Measurements from ENCODE around the gene SPATA33.

The SPATA33 gene

DNA sequence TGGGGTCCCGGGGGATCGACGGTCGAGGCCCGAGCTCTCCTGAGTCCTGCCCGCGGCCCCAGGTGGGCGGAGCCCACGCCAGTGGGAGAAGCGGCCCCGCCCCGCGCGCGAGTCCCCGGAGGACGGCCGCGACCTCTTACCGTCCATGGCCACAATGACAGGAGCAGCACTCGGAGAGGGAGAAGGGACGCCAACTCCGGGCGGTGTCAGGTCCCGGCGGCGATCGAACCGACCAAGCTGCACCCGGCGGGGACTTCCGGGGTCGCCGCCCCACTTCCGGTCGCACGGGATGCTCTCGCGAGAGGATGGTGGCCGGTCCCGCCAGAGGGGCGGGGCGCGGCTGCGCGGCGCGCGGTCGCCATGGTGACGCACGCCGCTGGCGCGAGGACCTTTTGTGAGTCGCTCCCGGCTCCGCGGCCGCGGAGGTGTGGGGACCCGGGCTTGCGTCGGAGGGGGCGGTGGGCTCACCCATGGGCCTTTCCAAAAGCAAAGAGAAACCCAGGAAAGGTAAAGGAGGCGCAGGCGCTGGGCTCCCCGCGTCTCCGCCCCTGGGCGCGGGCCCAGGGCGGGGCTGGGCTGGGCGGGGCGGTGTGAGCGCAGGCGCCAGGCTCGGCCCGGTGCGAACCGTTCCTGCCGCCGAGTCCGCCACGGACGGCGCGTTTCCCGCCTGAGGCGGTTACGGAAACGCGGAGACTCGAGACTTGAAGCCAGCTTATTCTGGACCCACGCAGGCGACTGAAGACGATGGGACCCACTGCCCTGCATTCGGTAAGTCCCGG lies at the start of gene SPATA33, which contains the start of gene CHMP1A:
TSS of gene SPATA33 (plus strand) at position 395 of the 779 bp plus-strand sequence. CDS start at position 471, 76 bp downstream.
TSS of gene CHMP1A (minus strand) at position 267 of the 779 bp plus-strand sequence. CDS start at position 147, 120 bp downstream.
- peak; percentile 91 to 93 for DNase-seq

DNA sequence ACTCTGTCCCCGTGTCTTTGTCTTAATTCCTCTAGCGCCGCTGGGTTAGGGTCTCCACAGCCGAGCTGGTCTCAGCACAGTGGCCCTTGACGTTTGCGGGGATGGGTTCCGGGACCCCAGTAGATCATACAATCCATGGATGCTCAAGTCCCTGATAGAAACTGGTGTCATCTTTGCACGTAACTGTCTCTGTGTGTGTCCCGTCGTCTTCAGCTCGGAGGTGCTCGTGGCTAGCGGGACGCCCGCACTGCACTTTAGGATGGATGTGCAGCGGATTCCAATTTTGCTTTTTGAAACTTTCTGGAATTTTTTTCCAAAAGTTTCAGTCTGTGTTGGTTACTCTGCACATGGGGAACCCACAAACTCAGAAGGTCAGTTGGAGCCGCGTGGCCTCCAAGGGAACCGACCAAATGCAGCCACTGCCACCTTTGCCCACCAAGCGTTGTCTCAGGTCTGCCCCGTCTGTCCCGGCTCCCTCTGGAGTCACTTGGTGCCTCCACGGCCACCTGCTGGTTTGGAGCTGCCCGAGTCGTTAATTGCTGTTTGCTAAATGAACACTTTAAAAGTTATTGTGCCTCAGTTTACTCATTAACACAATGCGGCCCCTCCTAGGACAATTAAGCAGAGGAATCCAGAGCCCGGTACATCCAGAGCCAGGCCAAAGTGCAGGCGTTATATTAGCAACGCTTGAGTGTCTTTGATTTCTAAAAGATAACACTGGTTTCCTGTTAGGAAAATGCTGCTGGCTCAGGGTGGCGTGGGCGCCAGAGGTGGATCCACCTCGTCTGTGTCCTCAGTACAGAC lies 49.5 kb upstream of the SPATA33 start:
- DNase-seq, result no peak

DNA sequence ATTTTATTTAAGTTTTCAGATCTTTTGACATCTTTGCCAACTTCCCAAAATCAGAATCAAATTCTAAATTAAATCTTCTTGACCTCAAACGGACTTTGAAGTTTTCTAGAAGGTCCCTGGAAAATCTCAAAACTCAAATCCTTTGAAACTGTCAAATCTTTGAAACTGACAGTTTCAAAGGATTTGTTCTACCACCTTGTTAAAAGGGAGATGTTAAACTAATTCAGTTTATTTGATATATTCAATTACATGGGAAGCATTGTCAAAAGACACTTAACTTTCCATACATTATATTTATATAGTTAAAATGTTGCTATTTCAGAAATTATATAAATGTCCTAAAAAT lies 47.6 kb upstream of the SPATA33 start:
- DNase-seq, result no peak

DNA sequence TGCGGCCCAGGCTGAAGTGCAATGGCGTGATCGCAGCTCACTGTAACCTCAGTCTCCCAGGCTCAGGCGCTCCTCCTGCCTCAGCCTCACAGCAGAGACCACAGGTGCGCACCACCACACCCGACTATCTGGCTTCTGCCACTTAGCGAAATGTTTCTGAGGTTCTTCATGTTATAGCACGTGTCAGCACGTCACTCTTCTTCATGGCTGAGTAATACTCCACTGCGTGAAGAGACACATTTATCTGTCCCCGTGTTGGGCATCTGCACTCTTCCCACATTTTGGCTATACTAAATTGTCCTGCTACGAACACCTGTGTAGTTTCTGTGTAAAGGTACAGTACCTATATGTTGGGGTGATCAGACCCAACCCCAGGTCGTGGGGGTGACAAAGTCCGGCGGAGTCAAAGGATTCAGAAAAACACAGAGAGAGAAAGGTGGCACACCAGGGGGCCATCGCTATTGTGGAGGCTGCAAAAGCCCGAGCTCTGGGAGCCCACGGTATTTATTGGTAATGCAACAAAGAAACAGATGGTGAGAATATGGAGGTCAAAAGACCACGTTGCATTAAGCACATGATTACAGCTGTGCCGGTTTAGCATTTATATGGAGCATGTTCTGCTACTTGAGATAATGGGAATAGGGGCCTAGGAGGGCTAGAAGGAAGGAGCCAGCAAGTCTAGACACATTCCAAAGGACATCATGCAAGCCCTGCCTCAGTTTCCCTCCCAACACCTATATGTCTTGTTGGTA lies 45.0 kb upstream of the SPATA33 start:
- no peak for DNase-seq

DNA sequence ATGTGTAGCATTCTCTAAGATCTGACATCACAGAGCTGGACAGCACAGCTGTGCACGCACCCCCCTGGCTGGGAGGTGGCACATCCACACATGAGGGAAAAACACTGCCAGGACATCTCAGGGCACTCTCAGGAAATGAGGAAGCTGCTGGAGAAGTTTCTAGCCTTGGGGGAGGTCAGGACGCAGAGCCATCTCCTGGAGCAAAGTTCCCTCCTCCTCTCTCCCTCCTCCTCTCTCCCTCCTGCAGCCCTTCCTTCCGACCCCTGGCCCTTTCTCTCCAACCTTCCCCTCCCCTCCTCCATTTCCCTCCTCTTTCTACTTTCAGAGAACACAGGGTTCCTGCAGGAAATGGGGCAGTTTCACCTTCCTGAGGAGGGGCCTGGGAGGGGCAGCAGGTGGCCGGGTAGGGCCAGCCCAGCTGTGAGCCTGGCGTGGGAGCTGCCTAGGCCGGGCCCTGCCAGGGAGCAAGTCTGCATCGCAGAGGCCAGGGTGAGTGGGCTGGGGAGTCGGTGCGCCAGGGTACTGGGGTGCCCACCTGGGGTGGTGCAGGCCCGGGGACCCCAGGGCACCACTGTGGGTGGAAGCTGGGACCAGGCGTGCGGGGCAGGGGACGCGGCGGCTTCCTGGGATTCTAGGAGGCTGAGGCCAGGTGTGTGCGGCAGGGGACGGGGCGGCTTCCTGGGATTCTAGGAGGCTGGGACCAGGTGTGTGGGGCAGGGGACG lies 44.2 kb upstream of the SPATA33 start, which contains the start of gene DPEP1:
TSS of gene DPEP1 (plus strand) at position 412 of the 723 bp plus-strand sequence. CDS start 16,769 bp downstream, outside the sequence.
- no peak for DNase-seq

DNA sequence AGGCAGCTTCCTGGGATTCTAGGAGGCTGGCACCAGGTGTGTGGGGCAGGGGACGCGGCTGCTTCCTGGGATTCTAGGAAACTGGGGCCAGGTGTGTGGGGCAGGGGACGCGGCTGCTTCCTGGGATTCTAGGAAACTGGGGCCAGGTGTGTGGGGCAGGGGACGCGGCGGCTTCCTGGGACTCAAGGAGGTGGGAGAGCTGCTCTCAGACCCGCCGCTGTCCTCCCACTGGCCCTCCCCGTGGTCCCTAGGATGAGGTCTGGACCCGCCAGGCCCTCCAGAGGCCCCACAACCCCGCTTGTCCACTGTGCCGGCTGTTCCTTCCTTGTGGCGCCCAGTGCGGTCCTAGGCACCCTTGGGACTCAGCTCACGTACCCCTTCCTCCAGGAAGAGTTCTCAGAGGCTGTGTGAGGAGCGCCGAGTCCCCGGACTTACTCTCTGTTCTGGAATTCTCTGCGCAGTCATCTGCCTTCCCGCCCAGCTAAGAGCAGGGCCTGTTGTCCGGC lies 43.6 kb upstream of the SPATA33 start:
- no peak for DNase-seq

DNA sequence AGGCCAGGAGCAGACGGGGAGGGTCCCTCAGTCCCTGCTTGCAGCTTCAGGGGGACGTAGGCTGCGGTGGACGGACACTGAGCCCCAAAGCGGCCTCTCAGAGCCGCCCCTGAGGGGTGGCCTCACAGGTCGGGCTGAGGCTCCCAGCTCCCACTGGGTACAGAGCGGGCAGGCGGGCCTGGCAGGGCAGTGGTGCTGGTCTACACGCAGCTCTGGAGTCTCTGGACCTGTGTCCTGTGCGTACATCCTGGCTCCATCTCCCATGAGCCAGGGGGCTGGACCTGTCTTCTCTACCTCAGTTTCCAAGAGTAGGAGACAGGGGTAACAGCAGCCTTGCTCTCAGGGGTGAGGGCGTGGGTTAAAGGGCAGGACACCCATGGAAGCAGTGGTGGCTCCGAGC lies 42.5 kb upstream of the SPATA33 start:
- DNase-seq, result no peak

DNA sequence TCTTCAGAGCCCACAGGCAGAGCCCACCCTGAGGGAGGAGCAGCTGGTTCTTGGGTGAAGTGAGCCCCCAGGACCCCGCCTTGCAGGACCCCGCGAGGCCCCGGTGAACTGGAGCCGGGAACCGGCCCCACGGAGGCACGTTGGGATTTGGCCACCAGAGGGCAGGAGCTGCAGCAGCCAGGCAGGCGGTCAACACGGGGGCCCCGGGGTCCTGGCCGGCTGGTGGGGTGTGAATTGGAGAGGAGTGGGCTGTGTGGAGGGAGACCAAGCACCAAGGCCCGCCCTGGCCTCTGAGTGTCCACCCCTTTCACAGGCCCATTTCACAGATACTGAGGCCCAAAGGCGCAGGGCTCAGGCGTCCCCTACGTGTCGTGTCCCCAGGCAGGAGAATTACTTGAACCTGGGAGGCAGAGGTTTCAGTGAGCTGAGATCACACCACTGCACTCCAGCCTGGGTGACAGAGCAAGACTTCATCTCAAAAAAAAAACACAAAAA lies 42.0 kb upstream of the SPATA33 start:
- peak; percentile 21 to 35 for DNase-seq

DNA sequence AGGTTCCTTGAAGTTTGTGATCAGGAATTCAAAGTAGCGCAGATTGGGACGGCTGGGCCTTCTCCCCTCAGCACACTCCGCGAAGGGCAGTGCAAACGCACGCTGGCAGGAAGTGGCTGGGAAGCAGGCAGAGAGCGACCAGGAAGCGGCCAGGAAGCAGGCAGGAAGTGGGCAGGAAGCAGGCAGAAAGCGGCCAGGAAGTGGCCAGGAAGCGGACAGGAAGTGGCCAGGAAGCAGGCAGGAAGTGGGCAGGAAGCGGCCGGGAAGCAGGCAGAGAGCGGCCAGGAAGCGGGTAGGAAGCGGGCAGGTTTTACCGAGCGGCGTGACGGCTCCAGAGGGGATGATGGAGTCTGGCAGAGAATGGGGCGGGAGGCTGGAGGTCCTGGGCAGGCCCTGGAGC lies 41.0 kb upstream of the SPATA33 start:
- peak; percentile 27 to 37 for DNase-seq

DNA sequence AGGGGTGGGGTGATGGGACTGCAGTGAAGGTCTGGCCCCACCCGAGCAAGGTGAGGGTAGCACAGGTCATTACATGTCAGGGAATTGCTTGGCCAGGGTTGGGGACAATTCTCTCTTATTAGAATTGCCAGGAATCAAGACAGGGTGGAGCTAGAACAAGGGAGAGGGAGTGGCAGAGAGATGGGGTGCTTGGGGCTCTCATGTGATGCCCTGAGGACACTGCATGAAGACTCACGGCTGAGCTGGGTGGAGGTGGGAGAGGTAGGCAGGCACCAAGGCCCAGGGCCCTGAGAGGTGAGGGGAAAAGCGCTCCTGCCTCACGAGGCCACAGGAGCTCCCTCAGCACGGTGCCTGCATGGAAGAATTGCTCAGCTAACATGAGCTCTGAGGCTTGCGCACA lies 40.6 kb upstream of the SPATA33 start:
- no peak for DNase-seq

DNA sequence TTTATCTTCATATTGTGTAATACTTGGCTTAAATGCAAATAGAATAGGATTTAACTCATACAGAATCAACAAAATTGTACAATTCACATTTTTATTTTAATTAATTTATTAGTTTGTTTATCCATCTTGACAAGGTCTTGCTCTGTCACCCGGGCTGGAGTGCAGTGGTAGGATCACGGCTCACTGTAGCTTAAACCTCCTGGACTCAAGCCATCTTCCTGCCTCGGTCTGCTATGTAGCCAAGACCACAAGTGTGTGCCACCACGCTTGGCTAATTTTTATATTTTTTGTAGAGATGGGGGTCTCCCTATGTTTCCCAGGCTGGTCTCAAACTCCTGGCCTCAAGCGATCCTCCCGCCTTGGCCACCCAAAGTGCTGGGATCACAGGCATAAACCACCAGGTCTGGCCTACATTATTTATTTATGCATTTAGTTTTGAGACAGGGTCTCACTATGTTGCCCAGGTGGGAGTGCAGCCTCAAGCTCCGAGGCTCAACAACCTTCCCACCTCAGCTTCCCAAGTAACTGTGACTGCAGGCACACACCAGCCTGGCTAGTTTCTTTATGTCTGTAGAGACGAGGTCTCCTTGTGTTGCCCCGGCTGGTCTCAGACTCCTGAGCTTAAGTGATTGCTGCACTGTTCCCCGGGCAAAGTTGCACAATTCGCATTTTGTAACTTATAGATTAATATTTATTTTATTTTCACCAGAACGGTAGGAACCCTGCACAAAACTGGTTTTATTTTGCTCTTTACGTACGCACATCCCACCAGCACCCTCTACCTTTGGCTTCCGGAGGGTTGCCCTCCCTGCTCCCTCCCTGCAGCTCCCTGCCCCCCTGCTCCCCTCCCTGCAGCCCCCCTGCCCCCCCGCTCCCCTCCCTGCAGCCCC lies 39.3 kb upstream of the SPATA33 start:
- DNase-seq, result no peak

DNA sequence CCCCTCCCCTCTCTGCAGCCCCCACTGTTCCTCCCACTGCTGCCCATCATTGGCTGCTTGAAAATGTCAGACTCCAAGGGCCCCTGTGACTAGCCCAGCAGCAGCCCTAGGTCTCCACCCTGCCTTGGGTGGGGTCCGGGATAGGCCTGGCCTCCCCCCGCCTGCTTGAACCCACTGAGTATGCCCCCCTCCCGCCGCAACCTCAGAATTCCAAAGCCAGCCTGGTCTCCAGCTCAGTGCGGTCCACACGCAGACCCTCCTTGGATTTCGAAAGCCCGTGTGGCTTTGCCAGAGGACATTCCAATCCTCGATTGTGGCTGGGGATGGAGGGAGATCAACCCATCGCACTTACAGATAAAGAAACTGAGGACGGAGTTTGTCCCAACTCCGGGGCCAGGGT lies 37.8 kb upstream of the SPATA33 start:
- no peak for DNase-seq

DNA sequence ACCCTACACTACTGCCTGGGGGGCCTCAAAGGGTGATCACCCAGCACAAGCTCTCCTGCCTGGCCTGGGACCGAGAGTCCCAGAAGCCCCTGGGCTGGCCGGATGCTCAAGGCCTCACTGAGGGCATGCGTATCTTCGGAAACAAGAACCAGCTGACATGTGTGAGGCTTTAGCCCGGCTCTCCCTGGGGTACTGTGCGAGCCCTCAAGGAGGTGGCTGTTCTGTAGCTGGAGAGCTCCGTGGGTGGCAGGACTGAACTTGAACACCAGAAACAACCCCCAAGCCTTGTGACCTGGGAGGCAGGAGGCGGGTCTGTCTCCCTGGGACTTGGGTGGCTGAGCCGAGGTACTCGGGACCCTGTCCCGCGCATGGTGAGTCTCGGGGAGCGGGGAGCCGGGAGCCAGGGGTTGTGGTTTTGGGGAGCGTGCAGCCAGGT lies 37.2 kb upstream of the SPATA33 start:
- DNase-seq, result no peak

DNA sequence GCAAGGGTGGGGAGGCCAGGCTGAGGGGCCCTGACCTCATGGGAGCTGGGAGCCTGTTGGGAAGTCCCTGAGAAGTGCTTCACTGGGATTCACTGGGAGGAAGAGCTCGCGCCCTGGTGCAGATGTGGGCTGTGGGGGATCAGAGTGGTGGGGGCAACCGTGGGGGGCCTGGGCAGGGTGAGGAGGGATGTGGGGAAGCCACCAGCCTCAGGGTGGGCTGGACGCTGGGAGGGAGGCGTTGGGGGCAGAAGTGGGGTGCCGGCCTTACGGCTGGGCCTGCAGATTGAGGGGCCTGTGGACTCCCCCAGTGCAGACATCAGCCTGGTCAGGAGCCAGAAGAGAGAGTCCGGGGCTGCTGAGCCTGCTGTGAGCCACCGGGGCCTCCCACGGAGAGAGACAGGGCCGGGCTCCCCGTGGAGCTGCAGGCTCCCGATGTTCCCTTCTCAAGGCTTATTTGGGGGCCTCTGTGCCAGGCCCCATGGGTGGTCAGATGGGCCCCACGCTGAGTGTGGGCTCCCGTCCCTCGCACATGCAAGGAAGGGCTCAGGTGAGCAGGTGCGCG lies 36.4 kb upstream of the SPATA33 start:
- no peak for DNase-seq

DNA sequence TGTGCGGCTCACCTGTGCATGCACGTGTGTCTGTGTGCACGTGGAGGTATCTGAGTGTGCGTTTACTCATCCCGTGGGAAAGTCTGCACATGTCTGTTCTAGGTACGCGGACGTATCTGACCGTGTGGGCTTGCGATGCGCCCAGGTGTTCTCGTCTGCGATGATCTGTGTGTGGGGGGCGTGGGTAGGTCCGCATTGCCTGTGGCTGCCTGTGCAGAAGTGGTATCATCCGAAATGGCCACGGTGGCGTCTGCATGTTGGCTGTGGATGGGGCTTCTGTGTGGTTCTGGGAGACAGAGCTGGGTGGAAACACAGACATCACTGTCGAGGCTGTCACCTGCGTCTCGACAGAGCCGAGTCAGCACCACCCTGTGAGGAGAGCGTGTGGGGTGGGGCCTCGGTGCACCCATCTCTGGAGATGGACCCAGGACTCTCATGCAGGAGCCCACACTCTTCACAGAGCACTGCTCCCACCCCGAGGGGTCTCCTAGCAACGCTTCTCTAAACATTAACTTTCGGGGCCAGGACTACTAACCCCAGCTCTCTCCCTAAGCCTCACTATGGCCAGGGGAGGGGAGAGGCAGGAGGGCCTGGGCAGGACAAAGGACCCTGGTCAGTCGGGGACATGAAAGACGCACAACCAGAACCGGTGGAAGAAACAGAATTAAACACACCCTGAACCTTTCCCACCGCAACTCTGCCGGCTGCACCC lies 35.8 kb upstream of the SPATA33 start:
- DNase-seq, result no peak

DNA sequence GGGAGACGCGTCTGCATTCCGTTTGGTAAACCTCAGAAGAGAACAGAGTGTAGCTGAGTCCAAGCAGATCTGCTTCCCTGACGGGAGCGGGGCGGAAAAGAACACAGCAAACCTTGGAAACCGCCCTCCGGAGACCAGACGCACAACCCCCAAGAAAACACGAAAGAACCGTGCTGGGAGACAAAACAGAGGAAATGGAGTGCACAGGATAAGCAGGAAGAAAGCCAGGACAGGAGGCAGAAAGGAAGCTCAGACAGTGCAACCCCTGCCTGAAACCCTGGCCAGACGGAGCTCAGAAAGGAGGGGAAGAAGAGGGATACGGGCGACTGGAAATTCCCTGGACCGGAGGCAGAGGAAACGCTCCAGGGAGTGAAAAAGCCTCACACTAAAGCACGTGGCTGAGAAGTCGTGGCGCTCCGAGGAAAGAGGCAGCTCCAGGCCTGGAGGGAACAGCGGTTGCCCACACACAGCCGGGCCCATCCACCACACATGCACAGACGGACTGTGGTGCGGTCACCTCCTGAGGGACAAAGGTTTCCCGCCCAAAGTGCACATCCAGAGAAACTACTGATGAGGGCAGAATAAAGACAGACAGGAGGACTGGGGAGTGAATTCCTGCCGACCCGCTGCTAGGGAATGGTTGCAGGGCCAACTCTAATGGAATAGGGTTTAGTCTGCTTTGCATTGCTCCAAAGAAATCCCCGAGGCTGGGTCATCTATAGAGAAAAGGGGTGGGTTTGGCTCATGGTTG lies 34.0 kb upstream of the SPATA33 start:
- DNase-seq, result no peak

DNA sequence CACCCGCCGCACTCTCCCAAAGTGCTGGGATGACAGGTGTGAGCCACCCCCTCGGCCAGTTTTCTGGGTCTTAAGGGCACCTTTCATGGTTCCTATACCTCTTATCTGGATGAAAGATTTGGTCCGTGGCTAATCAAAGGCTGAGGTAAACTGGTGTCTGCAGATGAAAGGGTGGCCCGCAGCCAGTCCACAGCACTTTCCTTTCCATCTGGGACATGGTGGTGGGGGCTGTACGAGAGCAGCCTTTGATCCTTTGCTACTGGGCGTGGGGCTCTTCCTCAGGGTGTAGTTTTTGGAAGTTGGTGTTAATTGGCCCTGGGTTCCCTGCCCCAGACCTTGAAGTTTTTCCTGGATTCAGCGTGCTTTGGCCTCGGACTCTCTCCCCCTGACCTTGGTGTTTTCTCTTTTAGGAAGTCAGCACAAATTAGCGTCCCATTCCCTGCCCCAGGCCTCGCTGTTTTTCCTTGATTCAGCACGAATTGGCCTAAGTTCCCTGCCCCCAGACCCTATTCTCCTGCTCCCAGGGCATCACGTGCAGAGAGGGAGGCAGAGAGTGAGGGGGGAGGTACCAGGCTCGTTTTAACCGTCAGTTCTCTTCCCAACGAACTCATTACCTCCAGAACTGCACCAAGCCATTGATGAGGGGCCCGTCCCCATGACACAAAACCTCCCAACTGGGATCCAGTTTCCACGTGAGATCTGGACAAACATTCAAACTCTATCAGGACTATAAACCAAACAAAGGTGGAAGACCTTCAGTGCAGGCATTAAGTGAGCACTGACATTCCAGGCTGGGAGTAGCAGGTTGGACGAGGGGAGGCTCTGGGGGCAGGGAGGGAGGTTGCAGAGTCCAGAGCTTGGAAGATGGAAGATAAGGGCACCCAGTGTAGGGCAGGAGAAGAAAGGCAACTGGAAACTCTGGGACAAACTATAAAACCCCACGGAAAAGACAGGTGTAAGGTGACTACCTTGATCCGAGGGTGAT lies 32.6 kb upstream of the SPATA33 start:
- no peak for DNase-seq
